Liver (tissue), 9 donors: ENCODE data around the gene PFN3. TPM values are rescaled to one million over a fixed set of nuclear protein-coding genes. Genes with fewer than 3 reads are reported as not detected.

Source experiments
- DNase-seq: peaks from one replicate; pipeline ENCODE4 v3.0.0-alpha.2; 2017; ENCODE audit warnings: low spot score
- H3K27ac ChIP-seq, 2 donors: one replicate each; pipeline ENCODE4 v1.7.0; 2013; ENCODE audit warnings: inconsistent platforms in 2 of 2, low read length in 2 of 2, control low read depth in 1 of 2, low read depth in 1 of 2, mild to moderate bottlenecking in 1 of 2
- H3K27me3 ChIP-seq, 4 donors: one replicate each; pipeline versions ENCODE4 v1.6.1 to v1.7.0; 2013; ENCODE audit warnings: low read length in 3 of 4, inconsistent platforms in 1 of 4, mild to moderate bottlenecking in 1 of 4, moderate library complexity in 1 of 4; ENCODE audit not compliant: control insufficient read depth in 4 of 4, insufficient read depth in 4 of 4
- H3K36me3 ChIP-seq, 4 donors: one replicate each; pipeline versions ENCODE4 v1.6.1 to v1.7.0; 2013; ENCODE audit warnings: low read length in 3 of 4, mild to moderate bottlenecking in 3 of 4, low read depth in 1 of 4, moderate library complexity in 1 of 4; ENCODE audit not compliant: control insufficient read depth in 4 of 4, insufficient read depth in 3 of 4
- H3K4me1 ChIP-seq, 4 donors: one replicate each; pipeline versions ENCODE4 v1.6.1 to v1.7.0; 2013; ENCODE audit warnings: low read length in 3 of 4, mild to moderate bottlenecking in 3 of 4, moderate library complexity in 1 of 4; ENCODE audit not compliant: control insufficient read depth in 4 of 4, insufficient read depth in 4 of 4
- H3K4me3 ChIP-seq, 3 donors: one replicate each; pipeline versions ENCODE4 v1.6.1 to v1.7.0; 2013; ENCODE audit warnings: low read length in 3 of 3, control low read depth in 1 of 3, low read depth in 1 of 3, mild to moderate bottlenecking in 1 of 3
- H3K9ac ChIP-seq, 2 donors: one replicate each; pipeline ENCODE4 v1.7.0; 2013; ENCODE audit warnings: low read length in 2 of 2, mild to moderate bottlenecking in 2 of 2, moderate library complexity in 2 of 2, control low read depth in 1 of 2, low read depth in 1 of 2
- H3K9me3 ChIP-seq, 4 donors: one replicate each; pipeline versions ENCODE4 v1.6.1 to v1.7.0; 2013; ENCODE audit warnings: low read length in 3 of 4; ENCODE audit not compliant: control insufficient read depth in 4 of 4
- ATF3 ChIP-seq: IDR thresholded peaks from 2 replicates; pipeline ENCODE4 v1.6.1; 2016; ENCODE audit warnings: antibody characterized with exemption
- CTCF ChIP-seq: fragments of 150-350 bp; IDR thresholded peaks from 2 replicates; pipeline ENCODE4 v1.5.1; 2017; ENCODE audit warnings: improper control_type of control experiment, low read depth, low read length; ENCODE audit not compliant: missing input control
- EGR1 ChIP-seq, 2 donors: IDR thresholded peaks; 2 replicates each; pipeline ENCODE4 v1.6.1; 2016 to 2018; ENCODE audit warnings: antibody characterized with exemption in 2 of 2, low read depth in 2 of 2
- FOXA1 ChIP-seq: IDR thresholded peaks from 2 replicates; pipeline ENCODE4 v1.6.1; 2016; ENCODE audit warnings: antibody characterized with exemption
- GABPA ChIP-seq, 2 donors: IDR thresholded peaks in 1 of 2; conservative IDR thresholded peaks in 1 of 2; 2 replicates each; pipeline ENCODE4 v1.6.1; 2016; ENCODE audit warnings: antibody characterized with exemption in 2 of 2, mild to moderate bottlenecking in 1 of 2, moderate library complexity in 1 of 2
- HNF4A ChIP-seq, 2 donors: conservative IDR thresholded peaks; 2 replicates each; pipeline ENCODE4 v1.6.1; 2016; ENCODE audit warnings: antibody characterized with exemption in 2 of 2, mild to moderate bottlenecking in 2 of 2
- JUND ChIP-seq, 2 donors: IDR thresholded peaks; 2 replicates each; pipeline ENCODE4 v1.6.1; 2016; ENCODE audit warnings: antibody characterized with exemption in 2 of 2
- MAX ChIP-seq: IDR thresholded peaks from 2 replicates; pipeline ENCODE4 v1.6.1; 2016; ENCODE audit warnings: antibody characterized with exemption
- NR2F2 ChIP-seq: IDR thresholded peaks from 2 replicates; pipeline ENCODE4 v1.6.1; 2016; ENCODE audit warnings: antibody characterized with exemption
- REST ChIP-seq: IDR thresholded peaks from 2 replicates; pipeline ENCODE4 v1.6.1; 2016; ENCODE audit warnings: antibody characterized with exemption, mild to moderate bottlenecking
- RXRA ChIP-seq, 2 donors: IDR thresholded peaks; 2 replicates each; pipeline ENCODE4 v1.6.1; 2017 to 2018; ENCODE audit warnings: antibody characterized with exemption in 2 of 2, mild to moderate bottlenecking in 1 of 2
- SP1 ChIP-seq: IDR thresholded peaks from 2 replicates; pipeline ENCODE4 v1.6.1; 2018; ENCODE audit warnings: antibody characterized with exemption, mild to moderate bottlenecking
- TAF1 ChIP-seq: conservative IDR thresholded peaks from 2 replicates; pipeline ENCODE4 v1.6.1; 2016; ENCODE audit warnings: antibody characterized with exemption, mild to moderate bottlenecking
- WGBS: extraction: QIAGEN DNeasy Blood & Tissue Kit; methylation state at CpG from one replicate; pipeline ENCODE4 v1.1.7; 2013; 5-methylcytosine and 5-hydroxymethylcytosine counted together
- polyA plus RNA-seq, 2 donors: library from polyadenylated mRNA; stranded (reverse) in 1 of 2; unstranded in 1 of 2; fragments of 200-250 nt in 1 of 2; fragments of >200 nt in 1 of 2; fragmentation: Nextera tagmentation in 1 of 2; extraction: Ambion mirVana in 1 of 2; gene quantifications; one replicate each; pipeline versions ENCODE4 v1.2.1 to v1.2.3, GENCODE V29; 2013 to 2015
- total RNA-seq, 2 donors: library from RNA; depleted of rRNA; stranded (reverse); fragments of >200 nt; gene quantifications; one replicate each; pipeline ENCODE4 v1.2.3, GENCODE V29; 2014
- donor health status: healthy.
- donor health status: healthy.
- donor health status: healthy.
- donor health status: healthy.
- donor health status: healthy.

PFN3 gene
- total and polyA plus RNA-seq, 4 donors, result not detected

- peaks cover 0 to 11% (median 7%) of the 10 kb centered on the region in 4 donors for H3K36me3 ChIP-seq
- WGBS, result 58% methylated on average over 49 of the region's 49 CpGs
- H3K9ac ChIP-seq, result no peak overlapping the region
- TF ChIP-seq GABPA (IDR thresholded peaks at IDR 0.05 in 1 of 2, conservative IDR thresholded peaks at IDR 0.05 in 1 of 2) (no peak), NR2F2 (no peak), TAF1 (no peak)
- H3K27me3 ChIP-seq, result no peaks in the 10 kb centered on the region
- H3K27ac ChIP-seq, result no peak overlapping the region
- no peak overlapping the region for H3K4me3 ChIP-seq
- peaks cover 3 to 38% (median 24%) of the 10 kb centered on the region in 4 donors for H3K4me1 ChIP-seq
- H3K9me3 ChIP-seq, result no peaks in the 10 kb centered on the region
- DNase-seq, result no peak
Measured at GRCh38 chr5:177402271-177403043, 2.0 kb upstream of the PFN3 start.

- DNase-seq, result no peak
- H3K27me3 ChIP-seq, result no peaks in the 10 kb centered on the region
Measured at GRCh38 chr5:177397875-177398390, 2.5 kb downstream of the PFN3 start.

More at GRCh38 chr5:177397875-177398390, 2.5 kb downstream of the PFN3 start:
- WGBS, result 92% methylated on average over 16 of the region's 16 CpGs
- H3K9ac ChIP-seq, result no peak overlapping the region
- no peaks in the 10 kb centered on the region for H3K9me3 ChIP-seq
- H3K4me1 ChIP-seq, result peaks cover 0 to 14% (median 6%) of the 10 kb centered on the region in 4 donors
- TF ChIP-seq FOXA1 (no peak), ATF3 (no peak), HNF4A (conservative IDR thresholded peaks at IDR 0.05) (no peak), MAX (no peak), SP1 (no peak), EGR1 (IDR thresholded peaks at IDR 0.05; ENCODE audit: low read depth in 2 of 2) (no peak), CTCF (no peak), GABPA (IDR thresholded peaks at IDR 0.05 in 1 of 2, conservative IDR thresholded peaks at IDR 0.05 in 1 of 2) (no peak), NR2F2 (no peak), REST (no peak), JUND (IDR thresholded peaks at IDR 0.05) (no peak), TAF1 (no peak), RXRA (IDR thresholded peaks at IDR 0.05) (no peak)
- H3K36me3 ChIP-seq, result peaks cover 0 to 7% (median 4%) of the 10 kb centered on the region in 4 donors
- no peak overlapping the region for H3K4me3 ChIP-seq
- no peak overlapping the region for H3K27ac ChIP-seq
